ENCODE data around the gene GRIN2C.

- TF ChIP-seq CTCF (conservative IDR thresholded peaks at IDR 0.05 in 1 of 2, IDR thresholded peaks at IDR 0.05 in 1 of 2; ENCODE audit: low read depth in 1 of 2, low read length in 2 of 2) (no peak), EZH2 (IDR thresholded peaks at IDR 0.05; ENCODE audit: low read length, missing control alignments) (no peak)
Measured at GRCh38 chr17:74873874-74874614, 14.4 kb upstream of the GRIN2C start.
